ENCODE results near the gene SLC17A2. TPM values are rescaled to one million over a fixed set of nuclear protein-coding genes. Genes with fewer than 3 reads are reported as not detected.

Gene SLC17A2
- polyA plus RNA-seq, 6 donors from 2014 or later, result not detected

- DNase-seq (no peak), ATAC-seq (ENCODE audit: low read depth in 2 of 2) (no peak)
- Mint-ChIP-seq H3K4me1 (peaks cover 0 to 4% (median 0%) of the 10 kb centered on the region in 3 donors), H3K36me3 (no peaks in the 10 kb centered on the region), H3K4me3 (no peak overlapping the region), H3K27me3 (no peaks in the 10 kb centered on the region), H3K27ac (peak overlapping the region in 1 of 6 donors; percentile 3), H3K9me3 (no peaks in the 10 kb centered on the region)
These were observed 4.6 kb downstream of the SLC17A2 start for GRCh38 chr6:25925876-25926275.

DNA sequence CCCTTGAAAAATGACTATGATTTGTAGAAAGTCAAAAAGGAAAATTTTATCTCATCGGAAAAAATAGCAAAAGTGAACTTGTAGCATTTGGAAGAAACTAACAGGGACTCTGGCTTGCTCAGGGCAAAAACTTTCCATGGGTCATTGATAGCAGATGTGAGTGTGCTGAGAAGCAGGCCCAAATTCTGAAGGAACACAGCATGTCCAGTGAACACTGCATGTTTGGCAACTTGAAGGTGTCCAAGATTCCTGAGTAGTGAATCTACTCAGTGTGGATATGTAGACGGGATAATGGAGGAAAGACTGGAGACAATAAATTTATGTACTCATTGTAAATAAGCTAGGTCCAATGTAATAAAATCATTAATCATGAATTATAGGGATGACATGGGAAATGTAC is 8.2 kb downstream of the SLC17A2 start:
- ATAC-seq (ENCODE audit: low read depth in 2 of 2), result no peak
- Mint-ChIP-seq H3K4me1 (peaks cover 0 to 4% (median 0%) of the 10 kb centered on the region in 3 donors), H3K27me3 (no peaks in the 10 kb centered on the region), H3K27ac (no peak overlapping the region), H3K36me3 (no peaks in the 10 kb centered on the region), H3K4me3 (no peak overlapping the region), H3K9me3 (peaks cover 0 to 2% (median 0%) of the 10 kb centered on the region in 7 donors)
- DNase-seq, result no peak

GRCh38 chr6:25921525-25922203 is 8.8 kb downstream of the SLC17A2 start:
- Mint-ChIP-seq H3K4me1 (peaks cover 0 to 4% (median 0%) of the 10 kb centered on the region in 3 donors), H3K27ac (peak overlapping the region in 1 of 6 donors; percentile 9), H3K4me3 (no peak overlapping the region), H3K27me3 (no peaks in the 10 kb centered on the region), H3K36me3 (no peaks in the 10 kb centered on the region), H3K9me3 (peaks cover 0 to 2% (median 0%) of the 10 kb centered on the region in 7 donors)
- no peak for DNase-seq
- no peak for ATAC-seq (ENCODE audit: low read depth in 2 of 2)

- no peak for ATAC-seq (ENCODE audit: low read depth in 2 of 2)
- Mint-ChIP-seq H3K4me3 (no peak overlapping the region), H3K4me1 (peaks cover 0 to 4% (median 0%) of the 10 kb centered on the region in 3 donors), H3K27me3 (no peaks in the 10 kb centered on the region), H3K36me3 (no peaks in the 10 kb centered on the region), H3K27ac (no peak overlapping the region), H3K9me3 (peaks cover 0 to 2% (median 0%) of the 10 kb centered on the region in 7 donors)
- no peak for DNase-seq
These were observed 10.8 kb downstream of the SLC17A2 start for GRCh38 chr6:25919657-25920056.

- H3K4me3 Mint-ChIP-seq, result no peak overlapping the region
- no peaks in the 10 kb centered on the region for H3K36me3 Mint-ChIP-seq
- DNase-seq (no peak), ATAC-seq (ENCODE audit: low read depth in 2 of 2) (no peak)
- H3K27me3 Mint-ChIP-seq, result peaks cover 0 to 6% (median 0%) of the 10 kb centered on the region in 3 donors
- H3K27ac Mint-ChIP-seq, result no peak overlapping the region
- peaks cover 0 to 4% (median 0%) of the 10 kb centered on the region in 3 donors for H3K4me1 Mint-ChIP-seq
- H3K9me3 Mint-ChIP-seq, result peaks cover 0 to 2% (median 0%) of the 10 kb centered on the region in 7 donors
These were observed 12.3 kb downstream of the SLC17A2 start for GRCh38 chr6:25918083-25918683.

DNA sequence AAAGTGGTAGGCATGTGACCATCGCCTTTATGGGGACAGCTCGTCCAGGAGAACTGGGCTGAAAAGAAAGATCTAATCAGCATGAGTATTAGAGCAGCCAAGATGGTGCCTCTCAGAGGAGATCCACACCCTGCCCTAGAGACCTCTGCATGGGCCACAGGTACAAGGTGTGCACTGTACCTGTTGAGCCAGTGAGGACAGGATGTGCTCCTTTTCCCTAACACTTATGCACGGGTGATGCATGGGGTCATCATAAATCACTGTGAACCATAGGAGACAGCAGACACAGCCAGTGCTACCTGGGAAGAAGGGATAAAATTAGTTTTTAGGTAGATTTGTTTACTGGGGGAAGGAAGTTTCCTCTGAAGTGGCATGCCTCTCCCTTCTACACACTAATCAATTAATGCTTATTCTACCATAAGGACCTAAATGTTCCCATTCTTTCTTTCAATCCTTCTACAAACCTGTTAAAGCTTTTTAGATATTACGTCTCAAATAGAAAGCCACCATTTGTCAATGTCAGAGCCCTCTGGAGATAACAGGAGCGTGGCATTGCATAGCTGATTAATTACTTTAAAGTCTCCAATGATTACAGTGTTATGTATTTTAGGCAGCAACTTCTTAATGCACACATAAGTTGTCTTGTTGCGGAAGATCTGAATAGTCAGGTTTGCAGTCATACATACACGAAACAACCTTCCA is 13.6 kb downstream of the SLC17A2 start:
- no peak for DNase-seq
- Mint-ChIP-seq H3K9me3 (peaks cover 0 to 2% (median 0%) of the 10 kb centered on the region in 7 donors), H3K27me3 (peaks cover 0 to 6% (median 0%) of the 10 kb centered on the region in 3 donors), H3K4me3 (no peak overlapping the region), H3K27ac (no peak overlapping the region), H3K4me1 (peaks cover 0 to 6% (median 0%) of the 10 kb centered on the region in 3 donors), H3K36me3 (no peaks in the 10 kb centered on the region)
- ATAC-seq (ENCODE audit: low read depth in 2 of 2), result no peak

DNA sequence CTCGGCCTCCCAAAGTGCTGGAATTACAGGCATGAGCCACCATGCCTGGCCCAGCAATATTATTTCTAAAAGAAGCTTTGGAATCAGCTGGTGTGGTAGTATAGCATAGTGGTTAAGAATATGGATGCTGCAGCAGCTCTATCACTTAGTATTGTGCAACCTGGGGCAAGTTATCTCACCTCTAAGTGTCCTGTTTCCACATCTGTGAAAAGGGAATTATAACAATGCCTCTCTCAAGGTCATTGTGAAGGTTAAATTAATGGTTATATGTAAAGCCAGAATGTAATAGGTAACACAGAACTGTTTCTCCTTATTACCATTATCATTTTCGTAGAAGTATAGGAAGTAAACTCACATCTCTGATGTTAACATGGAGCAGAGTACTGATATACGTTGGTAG is 14.2 kb downstream of the SLC17A2 start:
- Mint-ChIP-seq H3K9me3 (peaks cover 0 to 2% (median 0%) of the 10 kb centered on the region in 7 donors), H3K27ac (no peak overlapping the region), H3K36me3 (no peaks in the 10 kb centered on the region), H3K27me3 (peaks cover 0 to 6% (median 0%) of the 10 kb centered on the region in 3 donors), H3K4me1 (peaks cover 0 to 6% (median 0%) of the 10 kb centered on the region in 3 donors), H3K4me3 (no peak overlapping the region)
- DNase-seq (no peak), ATAC-seq (ENCODE audit: low read depth in 2 of 2) (no peak)

GRCh38 chr6:25913741-25914140 is 16.8 kb downstream of the SLC17A2 start:
- Mint-ChIP-seq H3K27me3 (peaks cover 0 to 6% (median 0%) of the 10 kb centered on the region in 3 donors), H3K27ac (peak overlapping the region in 1 of 6 donors; percentile 58), H3K4me1 (peaks cover 0 to 5% (median 0%) of the 10 kb centered on the region in 3 donors)

GRCh38 chr6:25911351-25911750 is 19.1 kb downstream of the SLC17A2 start:
- Mint-ChIP-seq H3K4me3 (no peak overlapping the region), H3K36me3 (no peaks in the 10 kb centered on the region), H3K27ac (peak overlapping the region in 1 of 6 donors; percentile 78), H3K27me3 (peaks cover 0 to 6% (median 0%) of the 10 kb centered on the region in 3 donors), H3K9me3 (no peaks in the 10 kb centered on the region), H3K4me1 (peaks cover 0 to 5% (median 0%) of the 10 kb centered on the region in 3 donors)
- DNase-seq (no peak), ATAC-seq (ENCODE audit: low read depth in 2 of 2) (no peak)

More at GRCh38 chr6:25913741-25914140, 16.8 kb downstream of the SLC17A2 start:
- H3K9me3 Mint-ChIP-seq, result peaks cover 0 to 2% (median 0%) of the 10 kb centered on the region in 7 donors
- no peaks in the 10 kb centered on the region for H3K36me3 Mint-ChIP-seq
- ATAC-seq (ENCODE audit: low read depth in 2 of 2), result no peak
- no peak for DNase-seq
- no peak overlapping the region for H3K4me3 Mint-ChIP-seq

- Mint-ChIP-seq H3K36me3 (no peaks in the 10 kb centered on the region), H3K4me3 (no peak overlapping the region), H3K4me1 (peaks cover 0 to 9% (median 5%) of the 10 kb centered on the region in 3 donors), H3K27me3 (peaks cover 0 to 3% (median 0%) of the 10 kb centered on the region in 3 donors), H3K27ac (no peak overlapping the region), H3K9me3 (no peaks in the 10 kb centered on the region)
- ATAC-seq (ENCODE audit: low read depth in 2 of 2), result no peak
- no peak for DNase-seq
These were observed 22.9 kb downstream of the SLC17A2 start for GRCh38 chr6:25907475-25908014.

DNA sequence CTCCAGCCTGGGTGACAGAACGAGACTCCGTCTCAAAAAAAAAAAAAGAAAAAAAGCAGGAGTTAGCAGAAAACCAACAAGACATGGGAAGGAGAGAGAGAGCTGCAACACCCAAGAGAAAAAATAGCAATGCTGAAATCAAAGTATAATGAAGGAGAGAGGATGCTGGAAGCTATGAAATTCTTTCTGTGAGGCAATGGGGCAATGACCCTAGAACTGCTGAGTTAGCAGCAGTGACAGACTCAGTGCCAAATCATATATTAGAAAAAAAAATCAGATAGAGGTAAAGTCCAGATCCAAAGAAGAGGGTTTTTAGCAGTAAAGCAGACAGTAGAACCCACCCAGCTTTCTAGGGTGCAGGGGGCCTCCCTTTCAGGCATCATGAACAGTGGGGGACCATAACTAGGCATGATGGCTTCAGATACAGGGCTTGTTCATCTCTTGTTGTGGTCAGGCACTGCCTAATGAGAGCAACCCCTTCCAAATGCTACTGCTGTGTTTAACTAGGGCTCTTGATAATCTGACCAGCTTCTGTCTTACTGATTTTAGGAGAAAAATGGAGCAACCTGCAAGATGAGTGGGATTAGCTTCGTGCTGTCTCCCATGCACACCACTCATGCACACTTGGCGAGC is 26.9 kb downstream of the SLC17A2 start:
- Mint-ChIP-seq H3K27ac (peak overlapping the region in 2 of 6 donors; percentile 19 to 74), H3K9me3 (no peaks in the 10 kb centered on the region)

DNA sequence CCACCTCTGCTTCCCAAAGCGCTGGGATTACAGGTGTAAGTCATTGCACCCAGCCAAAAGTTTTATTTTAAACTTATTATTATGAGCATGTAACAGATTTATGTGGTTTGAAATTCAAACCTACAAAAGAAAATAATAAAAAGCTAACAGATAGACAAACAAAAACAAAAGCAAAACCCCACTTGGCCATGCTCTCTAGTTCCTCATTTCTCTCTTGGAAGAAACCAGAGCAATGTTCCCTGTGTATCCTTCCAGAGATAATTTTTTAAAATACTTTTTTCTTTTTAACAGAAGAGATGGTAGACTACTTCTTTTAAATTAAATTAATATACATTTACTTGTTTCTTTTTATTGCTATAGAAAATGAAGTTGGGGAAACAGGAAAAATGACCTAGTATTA is 28.4 kb downstream of the SLC17A2 start:
- ATAC-seq (ENCODE audit: low read depth in 2 of 2) (peak in 1 of 2 donors; percentile 32), DNase-seq (no peak)
- H3K27ac Mint-ChIP-seq, result no peak overlapping the region
- H3K4me3 Mint-ChIP-seq, result no peak overlapping the region
- H3K27me3 Mint-ChIP-seq, result peaks cover 0 to 3% (median 0%) of the 10 kb centered on the region in 3 donors
- peaks cover 0 to 13% (median 4%) of the 10 kb centered on the region in 3 donors for H3K4me1 Mint-ChIP-seq
- H3K9me3 Mint-ChIP-seq, result no peaks in the 10 kb centered on the region
- H3K36me3 Mint-ChIP-seq, result no peaks in the 10 kb centered on the region

More for the DNA sequence above, 26.9 kb downstream of the SLC17A2 start:
- Mint-ChIP-seq H3K36me3 (no peaks in the 10 kb centered on the region), H3K4me3 (peak overlapping the region in 1 of 8 donors; percentile 29), H3K27me3 (peaks cover 0 to 3% (median 0%) of the 10 kb centered on the region in 3 donors), H3K4me1 (peaks cover 0 to 13% (median 4%) of the 10 kb centered on the region in 3 donors)
- DNase-seq, result no peak
- ATAC-seq (ENCODE audit: low read depth in 2 of 2), result no peak

DNA sequence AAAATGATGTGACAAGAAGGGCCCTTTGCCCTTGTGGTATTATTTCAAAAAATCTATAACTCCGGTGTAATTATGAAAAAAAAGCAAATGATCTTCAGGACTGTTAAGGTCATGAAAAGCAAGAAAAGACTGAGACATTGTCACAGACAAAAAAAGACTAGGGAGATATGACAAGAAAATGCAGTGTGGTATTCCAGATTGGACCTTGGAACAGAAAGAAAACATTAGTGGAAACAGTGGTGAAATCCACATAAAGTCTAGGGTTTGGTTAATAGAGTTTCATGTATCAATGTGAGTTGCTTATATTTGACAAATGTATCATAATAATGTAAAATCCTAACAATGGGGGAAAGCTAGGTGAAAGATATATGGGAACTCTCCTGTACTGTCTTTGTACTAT is 29.6 kb downstream of the SLC17A2 start:
- peaks cover 0 to 3% (median 0%) of the 10 kb centered on the region in 3 donors for H3K27me3 Mint-ChIP-seq
- no peaks in the 10 kb centered on the region for H3K9me3 Mint-ChIP-seq
- H3K27ac Mint-ChIP-seq, result no peak overlapping the region
- no peak overlapping the region for H3K4me3 Mint-ChIP-seq
- H3K36me3 Mint-ChIP-seq, result no peaks in the 10 kb centered on the region
- ATAC-seq (ENCODE audit: low read depth in 2 of 2) (no peak), DNase-seq (no peak)
- peaks cover 0 to 13% (median 4%) of the 10 kb centered on the region in 3 donors for H3K4me1 Mint-ChIP-seq
